ENCODE results near the gene GALNT2. TPM values are rescaled to one million over a fixed set of nuclear protein-coding genes. Genes with fewer than 3 reads are reported as not detected.

The GALNT2 gene
- total and polyA plus RNA-seq, 9 of the 15 experiments (the other 6 are each of a cell fraction or from before 2014, with no cell fraction given), result 1.6 to 106 (median 51.9) TPM

- no peak for FAIRE-seq
- no TSS peak for BruUV-seq (replicated peaks)
Observed at GRCh38 chr1:230080822-230081221, 13.8 kb downstream of the GALNT2 start.

More at GRCh38 chr1:230080822-230081221, 13.8 kb downstream of the GALNT2 start:
- WGBS (ENCODE audit: insufficient coverage, low coverage, missing lambda C conversion rate), result 96% methylated on average over 8 of the region's 8 CpGs
- Histone ChIP-seq H3K4me2 (ENCODE audit: insufficient read depth, low read length) (no peak overlapping the region), H3K4me1 (replicated peaks in 1 of 2; ENCODE audit: control insufficient read depth in 2 of 2, insufficient read depth in 2 of 2, low read length in 2 of 2) (peaks cover 9 to 21% of the 10 kb centered on the region in 2 experiments), H3K36me3 (ENCODE audit: control insufficient read depth, insufficient read depth, low read length) (peaks cover 46% of the 10 kb centered on the region; the same call in 2 of the 3 replicates), H3K79me2 (ENCODE audit: control insufficient read depth, insufficient read depth, low read length) (peaks cover 100% of the 10 kb centered on the region), H3K27me3 (ENCODE audit: control insufficient read depth in 2 of 2, insufficient read depth in 2 of 2, low read length in 2 of 2) (no peaks in the 10 kb centered on the region), H4K20me1 (replicated peaks; ENCODE audit: control insufficient read depth, insufficient read depth, low read length) (peaks cover 42% of the 10 kb centered on the region), H3K9ac (ENCODE audit: insufficient read depth in 1 of 2, low read depth in 2 of 2, low read length in 2 of 2) (no peak overlapping the region), H3K9me3 (replicated peaks; ENCODE audit: control insufficient read depth, insufficient read depth, low read depth, low read length) (no peaks in the 10 kb centered on the region), H3K4me3 (no peak overlapping the region), H3K27ac (ENCODE audit: extremely low read depth, low read depth, low read length) (no peak overlapping the region), H3K9me1 (ENCODE audit: control insufficient read depth, insufficient read depth, low read length) (peaks cover 9% of the 10 kb centered on the region), H2AFZ (ENCODE audit: low read depth, low read length) (no peak overlapping the region)
- ATAC-seq (no peak), DNase-seq (ENCODE audit: extremely low read depth in 1 of 4, low spot score in 3 of 4) (no peak)
- ChIA-PET POLR2A (interaction anchor here (0.7 to 1.6 kb wide), 5 partner anchors 10 to 33 kb away, joined by 3 to 8 read pairs (median 4); no protein-coding TSS in a partner anchor), CTCF (ENCODE audit: low intra/inter-chr PET ratio) (no interaction called here)
- TF ChIP-seq, protein P1, sequence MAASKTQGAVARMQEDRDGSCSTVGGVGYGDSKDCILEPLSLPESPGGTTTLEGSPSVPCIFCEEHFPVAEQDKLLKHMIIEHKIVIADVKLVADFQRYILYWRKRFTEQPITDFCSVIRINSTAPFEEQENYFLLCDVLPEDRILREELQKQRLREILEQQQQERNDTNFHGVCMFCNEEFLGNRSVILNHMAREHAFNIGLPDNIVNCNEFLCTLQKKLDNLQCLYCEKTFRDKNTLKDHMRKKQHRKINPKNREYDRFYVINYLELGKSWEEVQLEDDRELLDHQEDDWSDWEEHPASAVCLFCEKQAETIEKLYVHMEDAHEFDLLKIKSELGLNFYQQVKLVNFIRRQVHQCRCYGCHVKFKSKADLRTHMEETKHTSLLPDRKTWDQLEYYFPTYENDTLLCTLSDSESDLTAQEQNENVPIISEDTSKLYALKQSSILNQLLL (CRISPR knock-in tag; IDR thresholded peaks at IDR 0.05; ENCODE audit: borderline replicate concordance), result no peak
- TF ChIP-seq, protein P2, sequence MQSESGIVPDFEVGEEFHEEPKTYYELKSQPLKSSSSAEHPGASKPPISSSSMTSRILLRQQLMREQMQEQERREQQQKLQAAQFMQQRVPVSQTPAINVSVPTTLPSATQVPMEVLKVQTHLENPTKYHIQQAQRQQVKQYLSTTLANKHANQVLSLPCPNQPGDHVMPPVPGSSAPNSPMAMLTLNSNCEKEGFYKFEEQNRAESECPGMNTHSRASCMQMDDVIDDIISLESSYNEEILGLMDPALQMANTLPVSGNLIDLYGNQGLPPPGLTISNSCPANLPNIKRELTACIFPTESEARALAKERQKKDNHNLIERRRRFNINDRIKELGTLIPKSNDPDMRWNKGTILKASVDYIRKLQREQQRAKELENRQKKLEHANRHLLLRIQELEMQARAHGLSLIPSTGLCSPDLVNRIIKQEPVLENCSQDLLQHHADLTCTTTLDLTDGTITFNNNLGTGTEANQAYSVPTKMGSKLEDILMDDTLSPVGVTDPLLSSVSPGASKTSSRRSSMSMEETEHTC (IDR thresholded peaks at IDR 0.05), result no peak
- TF ChIP-seq, protein P3, sequence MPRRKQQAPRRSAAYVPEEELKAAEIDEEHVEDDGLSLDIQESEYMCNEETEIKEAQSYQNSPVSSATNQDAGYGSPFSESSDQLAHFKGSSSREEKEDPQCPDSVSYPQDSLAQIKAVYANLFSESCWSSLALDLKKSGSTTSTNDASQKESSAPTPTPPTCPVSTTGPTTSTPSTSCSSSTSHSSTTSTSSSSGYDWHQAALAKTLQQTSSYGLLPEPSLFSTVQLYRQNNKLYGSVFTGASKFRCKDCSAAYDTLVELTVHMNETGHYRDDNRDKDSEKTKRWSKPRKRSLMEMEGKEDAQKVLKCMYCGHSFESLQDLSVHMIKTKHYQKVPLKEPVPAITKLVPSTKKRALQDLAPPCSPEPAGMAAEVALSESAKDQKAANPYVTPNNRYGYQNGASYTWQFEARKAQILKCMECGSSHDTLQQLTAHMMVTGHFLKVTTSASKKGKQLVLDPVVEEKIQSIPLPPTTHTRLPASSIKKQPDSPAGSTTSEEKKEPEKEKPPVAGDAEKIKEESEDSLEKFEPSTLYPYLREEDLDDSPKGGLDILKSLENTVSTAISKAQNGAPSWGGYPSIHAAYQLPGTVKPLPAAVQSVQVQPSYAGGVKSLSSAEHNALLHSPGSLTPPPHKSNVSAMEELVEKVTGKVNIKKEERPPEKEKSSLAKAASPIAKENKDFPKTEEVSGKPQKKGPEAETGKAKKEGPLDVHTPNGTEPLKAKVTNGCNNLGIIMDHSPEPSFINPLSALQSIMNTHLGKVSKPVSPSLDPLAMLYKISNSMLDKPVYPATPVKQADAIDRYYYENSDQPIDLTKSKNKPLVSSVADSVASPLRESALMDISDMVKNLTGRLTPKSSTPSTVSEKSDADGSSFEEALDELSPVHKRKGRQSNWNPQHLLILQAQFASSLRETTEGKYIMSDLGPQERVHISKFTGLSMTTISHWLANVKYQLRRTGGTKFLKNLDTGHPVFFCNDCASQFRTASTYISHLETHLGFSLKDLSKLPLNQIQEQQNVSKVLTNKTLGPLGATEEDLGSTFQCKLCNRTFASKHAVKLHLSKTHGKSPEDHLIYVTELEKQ (CRISPR knock-in tag; IDR thresholded peaks at IDR 0.05), result no peak
- TF ChIP-seq ZNF785 (CRISPR knock-in tag; IDR thresholded peaks at IDR 0.05) (no peak), CAMTA2 (CRISPR knock-in tag; conservative IDR thresholded peaks at IDR 0.05) (no peak), MYBL2 (IDR thresholded peaks at IDR 0.05; ENCODE audit: low read depth) (no peak), MYBL2 (CRISPR knock-in tag; IDR thresholded peaks at IDR 0.05; ENCODE audit: borderline replicate concordance) (no peak), NR2C1 (IDR thresholded peaks at IDR 0.05) (no peak), NR2C1 (tag; IDR thresholded peaks at IDR 0.05) (no peak)
- TF ChIP-seq, protein P4, sequence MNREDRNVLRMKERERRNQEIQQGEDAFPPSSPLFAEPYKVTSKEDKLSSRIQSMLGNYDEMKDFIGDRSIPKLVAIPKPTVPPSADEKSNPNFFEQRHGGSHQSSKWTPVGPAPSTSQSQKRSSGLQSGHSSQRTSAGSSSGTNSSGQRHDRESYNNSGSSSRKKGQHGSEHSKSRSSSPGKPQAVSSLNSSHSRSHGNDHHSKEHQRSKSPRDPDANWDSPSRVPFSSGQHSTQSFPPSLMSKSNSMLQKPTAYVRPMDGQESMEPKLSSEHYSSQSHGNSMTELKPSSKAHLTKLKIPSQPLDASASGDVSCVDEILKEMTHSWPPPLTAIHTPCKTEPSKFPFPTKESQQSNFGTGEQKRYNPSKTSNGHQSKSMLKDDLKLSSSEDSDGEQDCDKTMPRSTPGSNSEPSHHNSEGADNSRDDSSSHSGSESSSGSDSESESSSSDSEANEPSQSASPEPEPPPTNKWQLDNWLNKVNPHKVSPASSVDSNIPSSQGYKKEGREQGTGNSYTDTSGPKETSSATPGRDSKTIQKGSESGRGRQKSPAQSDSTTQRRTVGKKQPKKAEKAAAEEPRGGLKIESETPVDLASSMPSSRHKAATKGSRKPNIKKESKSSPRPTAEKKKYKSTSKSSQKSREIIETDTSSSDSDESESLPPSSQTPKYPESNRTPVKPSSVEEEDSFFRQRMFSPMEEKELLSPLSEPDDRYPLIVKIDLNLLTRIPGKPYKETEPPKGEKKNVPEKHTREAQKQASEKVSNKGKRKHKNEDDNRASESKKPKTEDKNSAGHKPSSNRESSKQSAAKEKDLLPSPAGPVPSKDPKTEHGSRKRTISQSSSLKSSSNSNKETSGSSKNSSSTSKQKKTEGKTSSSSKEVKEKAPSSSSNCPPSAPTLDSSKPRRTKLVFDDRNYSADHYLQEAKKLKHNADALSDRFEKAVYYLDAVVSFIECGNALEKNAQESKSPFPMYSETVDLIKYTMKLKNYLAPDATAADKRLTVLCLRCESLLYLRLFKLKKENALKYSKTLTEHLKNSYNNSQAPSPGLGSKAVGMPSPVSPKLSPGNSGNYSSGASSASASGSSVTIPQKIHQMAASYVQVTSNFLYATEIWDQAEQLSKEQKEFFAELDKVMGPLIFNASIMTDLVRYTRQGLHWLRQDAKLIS (CRISPR knock-in tag; IDR thresholded peaks at IDR 0.05), result no peak
- TF ChIP-seq, protein P5, sequence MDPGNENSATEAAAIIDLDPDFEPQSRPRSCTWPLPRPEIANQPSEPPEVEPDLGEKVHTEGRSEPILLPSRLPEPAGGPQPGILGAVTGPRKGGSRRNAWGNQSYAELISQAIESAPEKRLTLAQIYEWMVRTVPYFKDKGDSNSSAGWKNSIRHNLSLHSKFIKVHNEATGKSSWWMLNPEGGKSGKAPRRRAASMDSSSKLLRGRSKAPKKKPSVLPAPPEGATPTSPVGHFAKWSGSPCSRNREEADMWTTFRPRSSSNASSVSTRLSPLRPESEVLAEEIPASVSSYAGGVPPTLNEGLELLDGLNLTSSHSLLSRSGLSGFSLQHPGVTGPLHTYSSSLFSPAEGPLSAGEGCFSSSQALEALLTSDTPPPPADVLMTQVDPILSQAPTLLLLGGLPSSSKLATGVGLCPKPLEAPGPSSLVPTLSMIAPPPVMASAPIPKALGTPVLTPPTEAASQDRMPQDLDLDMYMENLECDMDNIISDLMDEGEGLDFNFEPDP (CRISPR knock-in tag; IDR thresholded peaks at IDR 0.05), result no peak
- in situ Hi-C loops (cut with MboI) (no loop called here), intact Hi-C loops (cut with micrococcal nuclease) (no loop called here)

All from K562 (cell line).